GM21717 (cell line): ENCODE data around the gene TTLL8.
"Not testable (repeated sequence)": the region's sequence is repeated elsewhere in the genome, so short reads cannot be mapped to it uniquely, and the experiment has no call there.

Source experiments
- ATAC-seq: cut with Tn5 transposase; IDR thresholded peaks from one replicate; pipeline ENCODE4 v1.9.1; 2021; ENCODE audit warnings: mild to moderate bottlenecking, moderate library complexity; ENCODE audit not compliant: unreplicated experiment

Gene TTLL8

DNA sequence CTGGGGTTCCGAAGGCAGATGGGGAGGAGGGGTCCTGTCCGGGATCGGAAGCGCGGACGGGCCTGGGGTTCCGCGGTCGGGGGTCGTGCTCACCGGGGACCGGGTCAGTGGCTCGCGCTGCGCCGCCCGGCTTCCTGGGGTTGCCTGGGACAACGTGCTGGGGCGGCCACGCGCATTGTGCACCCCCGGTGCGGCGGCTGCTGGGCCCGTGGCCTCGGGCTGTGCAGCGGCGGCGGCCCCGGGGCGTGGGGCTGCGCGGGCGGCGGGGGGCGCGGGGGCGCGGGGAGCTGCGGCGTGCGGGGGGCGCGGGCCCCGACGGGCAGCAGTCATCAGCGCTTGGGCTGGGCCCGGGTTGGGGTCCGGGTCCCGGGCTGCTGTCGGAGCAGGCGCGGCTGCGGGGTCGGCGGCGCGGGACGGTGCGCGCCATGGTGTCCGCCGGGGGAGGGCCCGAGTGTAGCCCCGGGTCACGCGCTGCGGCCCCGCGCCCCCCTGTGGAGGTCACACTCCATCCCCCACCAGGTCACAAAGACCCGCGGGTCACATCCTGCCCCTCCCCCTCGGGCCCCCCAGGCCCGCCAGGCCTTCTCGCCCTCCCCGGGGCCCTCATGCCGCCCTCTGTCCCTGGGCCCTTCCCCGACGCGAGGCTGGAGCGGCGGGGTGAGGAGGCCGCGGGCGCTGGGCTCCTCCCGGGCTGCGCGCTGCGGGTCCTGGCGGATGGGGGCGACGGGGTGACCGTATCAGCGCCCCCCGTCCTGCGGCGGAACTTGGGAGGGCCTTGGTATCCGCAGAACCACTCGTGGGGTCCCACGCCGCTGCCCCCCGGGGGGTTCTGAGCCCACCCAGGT is at the start of gene TTLL8:
Gene TTLL8 (minus strand): TSS at position 238 of the 845 bp plus-strand sequence.
- no peak for ATAC-seq

DNA sequence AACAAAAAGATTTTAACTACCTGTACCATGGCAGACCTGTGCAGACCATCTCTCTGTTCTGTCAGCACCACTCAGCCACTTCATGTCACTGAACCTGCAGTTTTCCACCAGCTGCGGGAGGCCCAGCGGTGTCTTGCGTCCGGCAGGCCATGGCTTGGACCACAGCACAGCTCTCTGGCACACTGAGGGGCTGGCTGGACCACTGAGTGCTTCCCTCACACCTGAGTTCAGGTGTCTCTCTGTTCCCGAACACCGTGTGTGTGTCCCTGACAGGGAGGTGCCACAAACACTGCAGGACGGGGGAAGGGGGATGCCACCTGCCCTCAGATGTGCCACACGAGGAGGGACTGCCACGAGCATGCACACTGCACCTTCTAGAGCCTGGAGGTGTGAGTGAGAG is 49.4 kb upstream of the TTLL8 start:
- ATAC-seq: no peak

DNA sequence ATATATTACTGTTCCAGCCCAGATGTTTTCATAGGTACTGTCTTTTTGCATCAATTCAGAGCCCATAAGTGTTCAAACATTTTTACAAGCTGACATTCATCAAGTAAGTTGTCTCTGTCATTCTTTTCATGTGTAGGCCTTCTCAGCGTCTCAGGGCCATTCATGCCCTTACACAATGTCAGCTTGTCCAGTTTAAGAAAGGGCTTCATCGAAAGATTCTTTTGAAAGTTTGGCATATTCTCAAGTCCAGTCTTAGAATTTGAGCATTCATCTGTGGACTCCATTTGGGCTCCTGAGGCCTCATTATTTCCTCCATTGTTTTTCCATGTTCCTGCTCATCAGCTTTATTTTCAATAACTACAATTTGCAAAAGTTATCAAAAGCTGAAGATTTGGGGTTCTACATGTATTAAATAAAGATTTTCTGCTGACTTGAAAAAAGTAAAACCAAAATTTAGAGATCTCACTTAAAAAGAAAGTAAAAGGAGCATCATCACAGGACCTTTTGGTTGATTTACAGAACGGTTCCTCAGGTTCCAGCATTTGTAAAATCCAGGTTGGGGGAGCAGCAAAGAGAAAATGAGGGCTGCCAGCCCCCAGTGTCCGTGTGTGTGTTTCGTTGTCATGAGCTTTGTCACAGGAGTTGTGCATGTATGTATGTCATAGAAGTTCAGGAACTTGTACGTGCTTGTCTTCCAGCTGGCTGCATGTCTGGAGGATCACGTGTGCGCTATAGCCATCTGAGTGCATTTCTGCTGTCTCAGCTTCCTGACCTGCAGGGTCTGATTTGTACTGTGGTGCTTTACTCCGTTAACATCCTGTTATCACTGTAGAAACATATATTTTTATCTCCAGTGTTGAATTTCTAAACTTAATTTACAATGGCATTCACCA is 47.4 kb upstream of the TTLL8 start:
- no peak for ATAC-seq

DNA sequence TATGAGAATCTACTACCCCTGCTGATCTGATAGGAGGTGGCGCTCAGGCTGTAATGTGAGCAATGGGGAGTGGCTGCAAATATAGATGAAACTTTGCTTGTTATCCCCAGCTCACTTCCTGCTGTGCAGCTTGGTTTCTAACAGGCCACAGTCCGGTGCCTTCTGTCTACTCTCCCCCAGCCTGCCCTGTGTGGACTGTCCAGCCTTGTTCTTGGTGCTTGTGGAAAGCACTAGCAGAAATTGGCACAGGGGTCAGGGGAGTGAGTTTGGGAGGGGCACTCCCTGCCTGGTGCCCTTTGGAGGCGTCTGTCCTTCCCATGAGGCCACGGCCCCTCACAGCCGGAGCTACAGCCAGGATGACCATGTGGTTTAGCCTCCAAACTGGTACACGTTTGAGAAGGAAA is 46.0 kb upstream of the TTLL8 start:
- ATAC-seq: no peak

DNA sequence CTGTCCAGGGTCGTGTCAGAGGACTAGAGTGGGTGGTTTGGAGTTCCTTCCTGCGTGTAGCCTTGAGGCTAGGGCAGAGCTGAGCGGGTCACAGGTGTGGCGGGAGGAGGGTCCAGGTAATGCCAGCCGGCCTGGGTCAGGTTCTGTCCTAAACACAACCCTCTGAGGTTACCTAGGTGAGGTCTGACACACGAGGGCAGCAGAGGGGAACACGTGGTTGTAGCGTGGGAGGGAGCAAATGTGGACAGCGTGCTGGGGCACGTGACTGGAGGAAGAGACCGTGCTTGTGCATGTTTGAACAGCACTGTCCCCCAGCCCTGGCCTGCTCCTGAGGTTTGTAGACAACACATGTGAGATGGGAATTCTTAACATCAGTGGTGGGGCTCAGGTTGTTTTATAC is 44.8 kb upstream of the TTLL8 start:
- ATAC-seq: no peak

DNA sequence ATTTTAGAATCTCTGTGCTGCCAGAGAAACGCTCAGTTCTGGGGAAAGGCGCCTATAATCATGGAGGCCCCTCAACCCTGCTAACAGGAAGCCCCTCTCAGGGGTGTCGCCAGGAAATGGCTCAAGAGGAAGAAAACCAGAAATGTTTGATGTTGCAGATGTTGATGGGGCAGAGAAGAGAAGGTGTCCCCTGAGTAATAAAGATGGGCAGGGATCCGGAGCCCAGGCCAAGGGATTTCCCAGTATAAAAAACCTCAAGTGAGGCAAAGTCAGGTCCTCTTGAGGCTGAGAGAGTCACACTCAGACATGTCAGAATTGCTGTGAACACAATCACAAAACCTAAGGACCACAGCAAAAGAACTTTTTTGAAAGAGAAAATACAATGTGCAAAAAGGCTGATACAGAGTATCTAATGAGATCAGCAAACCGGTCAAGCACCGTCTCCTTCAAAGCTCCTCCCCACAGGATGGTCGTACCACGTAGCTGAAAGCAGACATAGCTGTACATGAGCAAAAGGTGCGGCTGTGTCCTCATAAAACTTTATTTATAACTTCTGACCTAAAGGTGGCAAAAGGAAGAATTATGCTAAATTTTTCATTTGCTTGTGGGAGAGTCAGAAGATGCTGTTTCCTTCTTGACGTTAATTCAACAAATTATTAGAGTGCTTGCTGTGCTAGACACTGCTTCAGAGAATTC is 43.9 kb upstream of the TTLL8 start:
- no peak for ATAC-seq

DNA sequence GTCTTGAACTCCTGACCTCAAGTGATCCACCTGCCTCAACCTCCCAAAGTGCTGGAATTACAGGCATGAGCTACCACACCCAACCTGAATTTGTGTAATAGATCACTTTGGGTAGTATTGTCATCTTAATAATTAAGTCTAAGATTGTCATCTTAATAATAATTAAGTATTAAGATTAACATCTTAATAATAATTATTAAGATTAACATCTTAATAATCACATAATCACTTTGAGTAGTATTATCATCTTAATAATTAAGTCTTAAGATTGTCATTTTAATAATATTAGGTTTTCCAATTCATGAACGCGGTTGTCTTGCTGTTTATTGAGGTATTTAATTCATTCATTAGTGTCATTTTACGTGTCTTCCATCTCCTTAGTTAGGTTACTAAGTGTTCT is 40.0 kb upstream of the TTLL8 start:
- ATAC-seq: no peak

DNA sequence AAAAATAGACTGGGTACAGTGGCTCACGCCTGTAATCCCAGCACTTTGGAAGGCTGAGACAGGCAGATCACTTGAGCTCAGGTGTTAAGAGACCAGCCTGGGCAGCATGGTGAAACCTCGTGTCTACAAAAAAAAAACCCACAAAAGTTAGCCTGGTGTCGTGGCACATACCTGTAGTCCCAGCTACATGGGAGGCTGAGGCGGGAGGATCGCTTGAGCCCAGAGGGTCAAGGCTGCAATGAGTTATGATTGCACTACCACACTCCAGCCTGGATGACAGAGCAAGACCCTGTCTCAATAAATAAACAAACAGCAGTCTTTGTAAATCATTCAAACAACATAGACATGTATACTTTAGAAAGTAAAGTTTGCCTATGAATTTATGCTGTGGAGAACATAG is 34.2 kb upstream of the TTLL8 start:
- ATAC-seq: no peak

DNA sequence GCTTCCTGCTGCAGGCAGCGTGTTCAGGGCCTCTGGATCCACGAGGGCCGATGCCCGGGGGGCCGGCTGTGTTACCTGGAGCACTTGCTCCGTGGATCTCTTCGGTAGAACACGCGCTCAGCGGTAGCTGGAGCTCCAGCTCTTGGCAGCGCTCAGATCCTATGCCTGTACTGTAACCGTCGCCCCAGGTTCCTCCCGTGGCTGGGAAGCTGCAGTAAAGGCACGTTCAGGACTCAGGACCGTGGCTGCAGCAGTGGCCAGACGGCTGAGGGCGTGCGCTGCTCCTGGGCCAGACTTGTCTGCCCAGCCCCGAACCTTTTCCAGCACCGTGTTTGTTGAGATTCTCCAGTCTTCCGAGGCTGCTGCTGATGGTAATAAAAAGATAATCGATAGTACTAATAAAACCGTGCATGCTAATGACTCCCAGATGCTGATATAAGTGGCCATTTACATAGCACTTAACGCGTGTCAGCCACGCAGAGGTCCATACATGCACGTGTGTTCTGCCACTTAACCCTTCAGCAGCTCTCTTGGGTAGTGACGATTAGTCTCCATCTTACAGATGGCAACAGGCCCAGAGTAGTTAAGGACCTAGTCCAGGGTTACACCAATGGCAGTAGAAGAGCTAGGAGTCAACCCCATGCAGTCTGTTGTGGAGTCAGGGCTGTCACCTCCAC is 33.1 kb upstream of the TTLL8 start:
- no peak for ATAC-seq

DNA sequence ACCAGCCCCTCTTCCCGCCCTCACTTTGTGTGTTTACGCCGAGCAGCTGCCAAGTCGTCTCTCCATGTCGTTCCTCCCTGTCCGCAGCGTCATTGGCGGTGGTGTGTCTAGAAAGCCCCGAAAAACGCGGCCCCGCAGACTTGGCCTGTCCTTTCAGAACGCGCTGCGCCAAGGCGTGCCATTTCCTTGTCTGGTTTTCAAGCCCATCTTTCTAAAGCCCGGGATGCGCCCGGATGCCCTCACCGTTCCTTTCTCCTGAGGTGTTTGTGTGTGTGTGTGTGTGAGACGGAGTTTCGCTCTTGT is 32.3 kb upstream of the TTLL8 start:
- ATAC-seq: no peak

DNA sequence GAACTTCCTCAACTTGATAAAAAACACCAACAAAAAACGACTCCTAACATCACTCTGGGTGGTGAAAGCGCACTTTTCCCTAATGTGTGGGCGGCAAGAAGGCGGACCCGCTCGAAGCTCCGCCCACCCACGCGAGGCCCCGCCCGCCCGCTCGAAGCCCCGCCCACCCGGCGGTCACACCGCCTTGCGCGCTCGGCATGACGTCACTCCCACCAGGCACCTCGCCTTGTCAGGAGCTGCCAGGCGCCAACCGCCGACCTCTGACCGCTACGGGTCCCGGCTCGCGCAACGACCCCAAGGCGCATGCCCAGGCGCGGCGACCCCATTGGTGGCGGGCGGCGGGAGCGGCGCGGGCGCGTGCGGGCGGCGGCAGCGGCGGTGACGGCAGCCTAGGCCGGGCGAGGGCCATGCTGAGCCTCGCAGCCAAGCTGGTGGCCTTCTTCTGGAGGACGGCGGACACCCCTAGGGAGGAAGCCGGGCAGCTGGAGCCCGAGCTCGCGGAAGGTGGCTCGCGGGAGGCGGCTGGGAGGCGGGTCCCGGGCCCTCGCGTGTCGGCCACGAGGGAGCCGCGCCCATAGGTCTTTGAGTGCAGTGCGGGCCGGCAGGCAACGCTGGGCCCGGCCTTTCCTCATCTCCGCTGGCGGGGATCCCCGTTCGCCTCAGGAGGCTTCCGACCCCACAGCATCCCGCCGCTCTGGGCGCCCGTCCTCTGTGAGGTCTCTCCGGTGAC is 31.7 kb upstream of the TTLL8 start, which contains the start of gene MOV10L1:
Gene MOV10L1 (plus strand): TSS at position 325 of the 730 bp plus-strand sequence. CDS start 83 bp downstream, at position 408.
- no peak for ATAC-seq

DNA sequence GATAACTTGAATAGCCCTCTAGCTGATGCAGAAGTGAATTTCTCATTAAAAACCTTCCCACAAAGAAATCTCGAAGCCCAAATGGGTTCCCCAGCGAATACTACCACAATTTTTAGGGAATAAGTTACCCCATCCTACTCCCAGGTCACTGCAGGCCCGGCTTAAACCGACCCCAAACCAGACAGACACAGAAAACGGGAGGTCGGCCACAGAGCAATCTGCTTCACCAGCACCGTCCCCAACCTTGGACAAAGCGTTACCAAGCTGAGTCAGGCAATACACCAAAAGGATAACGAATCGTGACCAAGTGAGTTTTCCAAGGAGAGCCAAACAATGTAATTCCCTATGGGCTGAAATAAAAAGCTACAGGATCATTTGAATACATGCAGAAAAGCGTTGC is 31.1 kb upstream of the TTLL8 start:
- ATAC-seq: no peak

DNA sequence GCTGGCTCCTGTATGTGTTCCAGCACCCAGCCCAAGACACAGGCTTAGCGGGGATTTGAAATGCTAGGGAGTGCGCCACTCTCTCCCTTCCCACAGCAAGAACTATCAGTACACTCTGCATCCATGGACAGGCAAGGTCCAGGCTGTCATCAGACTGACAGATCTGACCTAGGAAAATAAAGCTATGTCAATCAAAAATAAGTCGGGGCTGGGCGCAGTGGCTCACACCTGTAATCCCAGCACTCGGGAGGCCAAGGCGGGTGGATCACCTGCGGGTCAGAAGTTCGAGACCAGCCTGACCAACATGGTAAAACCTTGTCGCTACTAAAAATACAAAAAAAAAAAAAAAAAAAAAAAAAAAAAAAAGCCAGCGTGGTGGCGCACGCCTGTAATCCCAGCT is 30.0 kb upstream of the TTLL8 start:
- ATAC-seq: no peak

DNA sequence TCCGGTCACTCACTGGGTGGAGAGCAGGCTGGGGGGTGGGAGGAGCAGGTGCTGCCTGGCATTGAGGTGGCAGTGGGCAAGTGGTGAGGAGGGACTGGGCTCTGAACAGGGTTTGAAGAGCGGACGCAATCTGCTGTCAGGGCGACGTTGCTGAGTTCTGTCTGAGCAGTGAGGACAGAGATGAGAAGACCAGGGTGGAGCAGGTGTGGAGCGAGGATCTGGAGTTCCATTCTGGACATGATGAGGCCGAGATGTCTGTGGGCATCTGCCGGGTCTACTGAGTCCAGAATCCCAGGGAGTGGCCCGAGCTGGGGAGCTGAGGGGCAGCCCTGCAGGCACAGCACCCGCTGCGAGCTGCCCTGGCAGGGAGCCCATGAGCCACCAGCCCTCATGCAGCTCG is 29.5 kb upstream of the TTLL8 start:
- no peak for ATAC-seq

DNA sequence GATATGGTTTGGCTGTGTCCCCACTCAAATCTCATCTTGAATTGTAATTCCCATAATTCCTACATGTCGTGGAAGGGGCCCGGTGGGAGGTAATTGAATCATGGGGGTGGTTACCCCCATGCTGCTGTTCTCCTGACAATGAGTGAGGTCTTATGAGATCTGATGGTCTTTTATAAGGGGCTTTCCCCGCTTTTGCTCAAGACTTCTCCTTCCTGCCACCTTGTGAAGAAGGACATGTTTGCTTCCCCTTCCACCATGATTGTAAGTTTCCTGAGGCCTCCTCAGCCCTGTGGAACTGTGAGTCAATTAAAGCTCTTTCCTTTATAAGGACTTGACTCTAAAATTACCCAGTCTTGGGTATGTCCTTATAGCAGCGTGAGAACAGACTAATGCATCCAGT is 28.9 kb upstream of the TTLL8 start:
- not testable (repeated sequence) for ATAC-seq

DNA sequence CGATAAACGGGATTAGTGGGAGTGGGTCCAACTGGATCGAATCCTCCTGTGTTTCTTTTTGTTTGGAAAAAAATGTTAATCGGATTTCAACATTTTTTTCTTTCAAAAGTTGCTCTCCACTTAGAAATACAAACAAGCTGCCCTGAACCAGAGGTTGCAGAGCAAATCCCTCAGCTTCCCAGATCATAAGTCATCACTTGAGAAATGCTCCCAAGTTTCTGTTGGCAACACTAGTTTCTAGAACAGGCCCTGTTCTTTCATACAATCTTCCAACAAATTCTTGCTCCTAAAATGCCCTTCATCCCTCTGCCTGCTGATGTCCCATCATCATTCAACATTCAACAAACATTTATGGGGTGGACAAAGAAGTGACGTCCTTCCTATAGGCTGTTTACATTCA is 28.4 kb upstream of the TTLL8 start:
- ATAC-seq: no peak

DNA sequence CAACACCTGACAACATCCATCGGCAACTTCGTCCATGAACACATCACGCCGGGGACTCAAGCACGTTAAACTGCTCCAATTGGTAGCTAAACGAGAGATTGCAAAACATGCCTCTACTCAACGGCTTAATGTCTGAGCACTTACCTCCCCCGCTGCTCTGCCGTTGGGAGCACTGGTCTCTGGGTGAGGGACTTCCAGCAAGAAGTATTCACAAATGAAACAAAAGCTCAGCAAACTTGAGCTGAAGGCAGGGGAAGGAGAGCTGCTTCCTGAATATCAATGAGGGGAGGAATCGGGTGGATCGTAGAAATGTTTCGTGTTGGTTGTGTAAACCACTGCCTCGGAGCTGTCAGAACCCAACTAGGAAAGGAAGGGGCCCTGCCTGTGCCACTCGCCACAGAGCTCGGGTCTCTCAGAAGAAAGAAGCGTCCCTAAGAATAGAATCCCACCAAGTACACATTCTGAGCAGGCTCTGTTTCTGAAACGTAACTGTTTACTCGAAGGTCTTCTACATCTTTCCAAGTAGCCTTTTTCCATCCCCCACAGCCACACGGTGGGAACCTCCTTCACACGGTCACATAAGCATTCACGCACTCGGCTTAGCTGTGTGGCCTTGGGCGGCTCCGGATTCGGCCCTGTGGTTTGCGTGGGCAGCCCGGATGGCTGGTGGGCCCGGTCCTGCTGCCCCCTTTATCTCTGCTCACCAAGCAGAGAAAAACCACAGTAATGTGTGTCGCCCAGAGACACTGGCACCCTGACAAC is 27.3 kb upstream of the TTLL8 start, which contains the start of gene MLC1:
Gene MLC1 (minus strand): TSS at position 216 of the 762 bp plus-strand sequence. CDS start 524 bp downstream, outside the sequence.
- no peak for ATAC-seq

DNA sequence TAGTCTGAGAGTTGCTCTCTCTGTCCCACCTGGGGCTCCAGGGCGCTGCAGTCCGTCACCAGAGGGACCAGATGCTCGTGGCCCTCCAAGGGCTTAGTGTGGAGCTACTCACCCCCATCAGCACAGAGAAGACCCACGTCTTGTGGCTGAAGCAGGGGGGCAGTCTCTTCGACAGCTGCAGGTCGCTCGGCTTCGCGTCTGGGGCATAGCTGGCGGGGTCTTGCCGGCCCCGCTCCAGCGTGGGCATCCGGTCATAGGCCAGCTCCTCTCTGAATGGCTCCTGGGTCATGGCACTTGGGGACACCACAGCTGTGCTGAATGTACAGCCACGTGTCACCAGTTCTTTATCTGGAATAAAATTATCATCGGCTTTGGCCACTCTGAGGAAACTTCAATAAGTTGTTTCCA is 26.5 kb upstream of the TTLL8 start:
- no peak for ATAC-seq

DNA sequence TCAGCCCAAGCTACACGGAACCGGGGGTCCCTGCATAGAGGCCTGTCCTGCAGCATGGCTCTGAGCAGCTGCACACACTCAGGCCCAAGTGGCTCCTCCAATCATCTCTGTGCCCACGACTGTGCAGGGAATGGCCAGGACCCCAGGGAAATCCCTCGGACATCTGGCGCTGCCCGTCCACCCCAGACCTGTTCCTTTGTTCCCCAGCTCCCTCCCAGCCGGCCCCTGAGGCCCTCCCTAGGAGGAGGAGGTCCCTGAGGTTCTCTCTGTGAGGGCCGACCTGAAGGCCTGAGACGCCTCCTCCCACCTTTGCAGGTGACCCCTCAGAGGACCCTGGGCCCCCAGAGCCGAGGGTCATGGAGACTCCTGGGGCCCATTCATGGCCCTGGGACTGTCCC is 26.0 kb upstream of the TTLL8 start:
- no peak for ATAC-seq
